HG02852 (cell line): Measurements from ENCODE around the gene NUDT17.
"Not testable (repeated sequence)": the region's sequence is repeated elsewhere in the genome, so short reads cannot be mapped to it uniquely, and the experiment has no call there.

Experiments used
- ATAC-seq: cut with Tn5 transposase; IDR thresholded peaks from one replicate; pipeline ENCODE4 v1.9.1; 2021; ENCODE audit warnings: mild to moderate bottlenecking, moderate library complexity; ENCODE audit not compliant: unreplicated experiment

Gene NUDT17, protein sequence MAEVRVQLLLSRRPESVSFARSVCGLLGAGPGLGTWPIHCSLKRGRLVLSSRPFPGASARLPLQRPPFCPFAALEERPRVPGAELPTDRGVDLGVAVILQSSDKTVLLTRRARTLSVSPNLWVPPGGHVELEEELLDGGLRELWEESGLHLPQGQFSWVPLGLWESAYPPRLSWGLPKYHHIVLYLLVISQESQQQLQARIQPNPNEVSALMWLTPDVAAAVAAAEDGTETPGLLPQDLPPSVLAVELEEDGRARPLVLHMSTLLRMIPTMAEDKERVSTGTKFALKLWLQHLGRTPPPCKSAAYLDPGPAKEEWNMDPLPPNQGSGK

DNA sequence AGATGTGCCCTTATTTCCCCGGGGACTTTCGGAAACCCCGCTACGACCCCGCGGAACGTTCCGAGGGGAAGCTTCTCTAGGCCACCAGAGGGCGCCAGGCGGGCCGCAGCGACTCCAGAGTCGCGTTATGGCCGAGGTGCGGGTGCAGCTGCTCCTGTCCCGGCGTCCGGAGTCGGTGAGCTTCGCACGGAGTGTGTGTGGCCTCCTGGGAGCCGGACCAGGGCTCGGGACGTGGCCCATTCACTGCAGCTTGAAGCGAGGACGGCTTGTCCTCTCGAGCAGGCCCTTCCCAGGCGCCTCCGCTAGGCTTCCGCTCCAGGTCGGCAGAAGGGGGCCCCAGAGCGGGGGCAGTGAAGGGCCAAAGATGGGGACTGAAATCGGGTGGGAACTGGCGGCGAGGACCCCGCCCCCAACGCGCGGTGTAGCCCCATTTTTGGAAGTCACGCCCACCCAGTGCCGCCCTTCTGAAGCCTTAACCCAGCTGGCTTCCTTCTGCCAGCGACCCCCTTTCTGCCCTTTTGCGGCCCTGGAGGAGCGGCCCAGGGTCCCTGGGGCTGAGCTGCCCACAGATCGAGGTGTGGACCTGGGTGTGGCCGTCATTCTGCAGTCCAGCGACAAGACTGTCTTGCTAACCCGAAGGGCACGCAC is at the start of gene NUDT17:
Gene NUDT17, plus strand, starts transcription at position 117 of the 648 bp plus-strand sequence. Its CDS starts 11 bp downstream, at position 128.
- peak; percentile 57 for ATAC-seq

DNA sequence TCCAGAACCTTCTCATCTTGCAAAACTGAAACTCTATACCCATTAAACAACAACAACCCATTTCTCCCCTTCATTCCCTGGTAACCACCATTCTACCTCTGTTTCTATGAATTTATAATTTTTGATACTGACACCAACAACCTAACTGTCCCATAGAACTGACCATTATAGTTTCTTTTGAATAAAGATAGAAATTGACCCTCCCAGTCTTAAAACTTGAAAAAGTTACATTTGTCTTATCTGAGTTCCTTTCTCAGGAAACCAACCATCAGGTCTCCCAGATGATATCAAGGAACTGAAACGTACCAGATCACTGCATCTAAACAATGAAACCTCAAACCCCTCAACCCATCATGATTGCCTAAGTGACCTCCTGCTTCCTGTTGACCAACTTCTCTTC is 48.7 kb upstream of the NUDT17 start:
- no peak for ATAC-seq

DNA sequence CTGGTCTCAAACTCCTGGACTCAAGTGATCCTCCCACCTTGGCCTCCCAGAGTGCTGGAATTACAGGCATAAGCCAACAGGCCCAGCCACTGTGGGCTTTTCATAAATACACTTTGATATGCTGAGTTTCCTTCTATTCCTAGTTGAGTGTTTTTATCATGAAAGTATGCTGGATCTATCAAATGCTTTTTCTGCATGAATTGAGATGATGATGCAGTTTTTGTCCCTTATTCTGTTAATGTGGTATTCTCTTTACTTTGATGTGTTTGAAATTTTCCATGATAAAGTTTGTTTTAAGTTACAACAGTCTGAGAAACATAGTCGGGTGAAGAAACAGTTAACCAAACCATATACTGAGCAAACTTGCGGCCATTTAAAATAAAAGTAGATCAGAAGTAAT is 45.6 kb upstream of the NUDT17 start:
- no peak for ATAC-seq

DNA sequence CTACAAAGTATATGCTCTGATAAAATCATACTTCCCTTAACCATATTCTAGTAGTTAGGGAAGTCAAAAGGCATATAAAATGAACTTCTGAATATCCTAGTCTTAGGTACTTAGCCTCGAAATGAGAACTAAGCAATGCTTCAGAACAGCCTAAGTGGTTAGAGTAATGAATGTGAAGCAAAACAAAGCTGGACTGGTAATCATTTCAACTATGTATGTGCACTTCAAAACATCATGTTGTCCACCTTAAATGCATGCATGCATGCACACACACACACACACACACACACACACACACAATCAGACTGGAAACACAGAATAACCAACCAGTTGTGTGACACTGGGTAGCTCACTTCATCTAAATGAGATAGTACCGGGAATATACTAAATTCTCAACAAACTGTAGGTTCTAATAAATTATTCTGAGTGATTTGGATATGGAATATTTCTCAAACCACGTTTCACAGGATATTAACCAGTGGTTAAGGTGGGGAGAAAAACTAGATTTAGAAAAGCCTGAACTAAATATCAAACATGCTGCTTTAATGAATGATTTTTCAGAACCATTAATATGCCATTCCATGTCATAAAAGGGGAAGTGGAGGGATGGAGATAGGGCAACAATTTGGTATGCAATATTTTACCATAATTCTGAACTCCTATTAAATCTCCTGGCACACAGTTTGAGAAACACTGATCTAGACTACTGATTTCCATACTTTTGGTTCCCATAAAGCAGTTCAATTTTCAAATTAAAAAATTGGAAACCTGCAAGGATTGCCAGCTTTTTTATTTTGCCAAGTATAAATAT is 41.0 kb upstream of the NUDT17 start:
- no peak for ATAC-seq

DNA sequence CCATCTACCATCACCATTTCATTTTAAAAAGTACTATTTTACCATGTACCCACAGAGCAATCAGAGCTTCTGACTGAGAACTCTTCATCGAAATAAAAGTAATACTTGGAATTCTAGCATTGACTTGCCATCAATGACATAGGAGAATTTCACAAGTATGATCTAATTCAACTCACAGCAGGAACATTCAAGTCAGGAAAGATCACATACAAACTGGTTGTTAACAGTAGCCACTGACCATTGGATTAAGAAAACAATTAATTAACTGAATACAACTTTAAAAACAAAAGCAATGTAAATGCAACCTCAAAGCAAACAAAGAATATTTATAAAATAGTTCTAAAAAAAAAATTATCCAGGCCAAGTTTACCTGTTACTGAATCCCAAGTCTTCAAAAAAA is 40.4 kb upstream of the NUDT17 start:
- ATAC-seq = no peak

DNA sequence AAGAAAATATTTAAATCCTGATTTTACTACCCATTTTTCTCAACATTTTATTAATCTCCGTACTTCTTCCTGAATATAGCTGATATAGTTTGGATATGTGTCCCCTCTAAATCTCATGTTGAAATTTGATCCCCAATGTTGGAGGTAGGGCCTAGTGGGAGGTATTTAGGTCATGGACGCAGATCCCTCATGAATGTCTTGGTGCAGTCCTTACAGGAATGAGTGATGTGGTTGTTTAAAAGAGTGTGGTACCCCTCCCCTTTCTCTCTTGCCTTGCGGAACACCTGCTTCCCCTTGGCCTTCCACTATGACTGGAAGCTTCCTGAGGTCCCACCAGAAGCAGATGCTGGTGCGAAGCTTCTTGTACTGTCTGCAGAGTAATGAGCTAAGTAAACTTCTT is 39.0 kb upstream of the NUDT17 start:
- no peak for ATAC-seq

DNA sequence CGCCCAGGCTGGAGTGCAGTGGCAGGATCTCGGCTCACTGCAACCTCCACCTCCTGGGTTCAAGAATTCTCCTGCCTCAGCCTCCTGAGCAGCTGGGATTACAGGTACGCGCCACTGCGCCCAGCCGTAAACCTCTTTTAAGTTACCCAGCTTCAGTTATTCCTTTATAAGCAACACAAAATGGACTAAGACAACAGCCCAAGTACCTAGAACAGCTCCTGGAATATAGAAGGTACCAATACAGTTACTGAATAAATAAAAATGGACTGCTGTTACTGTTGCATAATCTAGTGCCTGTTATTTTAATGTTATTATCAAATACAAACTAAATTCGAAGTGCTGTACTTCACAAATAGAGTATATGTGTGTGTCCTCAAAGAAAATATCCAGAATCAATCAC is 38.6 kb upstream of the NUDT17 start:
- no peak for ATAC-seq

DNA sequence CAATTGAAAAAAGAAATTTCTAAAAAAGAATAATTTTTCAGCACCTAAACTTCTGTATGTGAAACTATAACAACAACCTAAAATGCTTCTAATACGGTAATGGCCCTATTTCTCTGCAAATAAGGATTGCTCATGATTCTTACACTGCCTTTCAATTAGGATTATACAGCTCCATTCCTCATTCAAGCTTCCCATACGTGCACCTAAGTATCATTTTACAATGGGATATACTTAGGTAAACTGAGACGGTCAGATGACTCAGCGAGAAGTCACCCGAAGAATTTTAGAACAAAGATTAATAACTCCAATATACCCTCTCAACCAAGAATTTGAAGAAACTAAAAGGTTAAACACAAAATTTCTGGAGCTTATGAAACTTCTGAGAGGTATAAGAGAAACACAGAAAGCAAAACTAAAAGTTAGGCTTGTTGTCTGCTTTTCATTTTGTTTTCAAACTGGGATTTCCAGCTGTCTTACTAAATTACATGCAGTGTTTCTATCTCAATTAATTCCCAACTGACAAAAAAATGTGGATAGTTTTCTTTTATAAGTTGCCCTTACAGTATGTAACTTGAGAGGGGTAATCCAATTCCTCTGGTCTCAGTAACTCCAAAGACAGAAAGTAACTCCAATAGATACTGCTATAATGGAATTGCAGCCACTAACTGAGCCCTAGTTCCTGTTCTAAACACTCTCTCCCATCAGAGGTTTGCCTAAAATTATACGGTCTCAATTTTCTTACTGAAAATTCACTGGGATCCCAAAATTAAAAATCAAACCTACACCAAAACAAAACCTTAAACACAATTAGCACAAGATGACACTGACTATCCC is 32.2 kb upstream of the NUDT17 start:
- not testable (repeated sequence) for ATAC-seq

DNA sequence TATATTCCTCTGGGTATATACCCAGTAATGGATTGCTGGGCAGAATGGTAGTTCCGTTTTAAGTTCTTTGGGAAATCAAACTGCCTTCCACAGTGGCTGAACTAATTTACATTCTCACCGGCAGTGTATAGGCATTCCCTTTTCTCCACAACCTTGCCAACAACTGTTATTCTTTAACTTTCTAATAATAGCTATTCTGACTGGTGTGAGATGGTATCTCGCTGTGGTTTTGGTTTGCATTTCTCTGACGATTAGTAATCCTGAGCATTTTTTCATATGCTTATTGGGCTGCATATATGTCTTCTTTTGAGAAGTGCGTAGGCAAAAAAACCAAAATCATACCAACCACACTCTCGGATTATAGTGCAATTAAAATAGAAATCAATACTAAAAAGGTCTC is 27.3 kb upstream of the NUDT17 start:
- not testable (repeated sequence) for ATAC-seq

DNA sequence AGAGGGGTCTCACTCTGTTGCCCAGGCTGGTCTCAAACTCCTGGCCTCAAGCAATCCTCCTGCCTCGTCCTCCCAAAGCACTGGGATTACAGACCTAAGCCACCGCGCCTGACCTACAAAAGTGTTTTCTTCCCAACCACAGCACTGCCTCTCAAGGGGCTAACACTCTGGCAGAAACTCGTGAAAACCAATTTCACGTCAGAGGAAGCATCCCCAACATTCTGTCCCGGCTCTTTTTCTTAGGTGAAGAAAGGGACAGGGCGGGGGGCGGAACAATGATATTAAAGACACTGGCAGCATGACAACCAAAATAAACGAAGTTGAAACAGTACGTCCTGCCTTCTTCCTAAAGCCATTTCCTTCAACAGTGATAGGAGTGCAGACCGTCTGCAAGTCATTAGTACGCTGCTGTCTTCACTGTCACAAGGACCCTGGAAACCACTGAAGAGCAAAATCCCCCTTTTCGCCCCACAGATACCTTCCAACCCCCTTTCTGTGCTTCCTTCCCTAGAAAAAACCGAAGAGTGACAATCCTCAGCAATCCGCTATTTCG is 22.6 kb upstream of the NUDT17 start:
- ATAC-seq = not testable (repeated sequence)

DNA sequence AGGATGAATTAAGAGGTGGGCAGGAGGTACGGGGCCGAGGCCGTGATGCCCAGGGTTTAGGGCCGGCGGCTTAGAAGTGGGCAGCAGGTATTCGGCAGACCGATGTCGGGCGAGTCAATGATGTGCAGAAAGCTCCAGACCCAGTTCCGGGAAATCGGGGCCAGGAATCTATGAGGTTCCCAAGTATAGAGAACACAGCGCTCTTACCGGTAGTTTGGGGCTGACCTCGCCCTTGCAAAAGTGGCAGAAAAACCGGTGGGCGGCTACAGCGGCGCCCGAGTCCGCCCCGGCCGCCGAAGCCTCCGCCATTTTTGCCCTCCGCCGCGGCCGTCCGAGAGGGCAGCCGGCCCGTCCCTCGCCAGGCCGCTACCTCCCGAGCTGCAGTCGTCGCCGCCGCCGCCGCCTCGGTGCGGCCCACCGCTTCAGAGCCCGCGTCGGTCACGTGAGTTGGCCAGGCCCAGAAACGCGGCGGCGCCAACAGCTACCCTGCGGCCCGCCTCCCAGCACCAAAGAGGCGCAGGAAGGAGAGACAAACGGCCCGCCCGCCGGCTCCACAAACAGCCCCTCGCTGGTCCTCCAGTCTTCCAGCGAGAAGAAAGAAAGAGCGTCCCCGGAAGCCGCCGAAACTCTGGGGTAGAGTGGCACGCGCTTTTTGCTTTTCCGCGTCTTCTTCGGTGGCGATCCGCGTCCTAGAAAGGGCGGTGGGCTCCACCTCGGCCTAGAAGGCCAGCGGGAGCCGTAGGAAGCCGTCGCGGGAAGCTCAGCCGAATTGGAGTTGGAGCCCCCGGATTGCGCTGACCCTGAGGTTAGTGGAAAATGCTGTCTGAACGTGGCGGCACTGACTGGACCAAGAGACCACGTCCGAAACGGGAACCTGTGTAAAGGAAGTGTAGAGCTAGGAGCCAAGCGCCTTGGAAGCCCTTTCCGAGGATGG is 21.6 kb upstream of the NUDT17 start, which contains the start of the genes POLR3C and RNF115:
Gene POLR3C, plus strand, starts transcription at position 636 of the 934 bp plus-strand sequence. CDS start 1,577 bp downstream, outside the sequence.
Gene RNF115, minus strand, starts transcription at position 531 of the 934 bp plus-strand sequence. Its CDS starts 222 bp downstream, at position 309.
- ATAC-seq = peak; percentile 82

DNA sequence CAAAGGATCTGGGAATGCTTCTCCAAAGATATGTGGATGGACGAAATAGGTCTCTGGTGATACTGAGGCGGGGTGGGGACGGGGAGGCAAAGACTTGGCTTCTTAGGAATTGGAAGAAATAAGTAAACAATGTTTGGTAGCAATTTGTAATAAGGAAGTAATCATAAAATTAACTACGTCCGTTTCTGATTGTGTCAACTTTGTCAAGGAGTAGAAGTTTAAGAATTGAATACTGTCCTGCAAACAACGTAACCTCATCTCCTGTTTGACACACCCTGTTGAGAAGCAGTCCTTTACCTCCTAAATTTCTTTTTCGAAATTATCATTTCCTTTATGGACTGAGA is 21.0 kb upstream of the NUDT17 start:
- no peak for ATAC-seq

DNA sequence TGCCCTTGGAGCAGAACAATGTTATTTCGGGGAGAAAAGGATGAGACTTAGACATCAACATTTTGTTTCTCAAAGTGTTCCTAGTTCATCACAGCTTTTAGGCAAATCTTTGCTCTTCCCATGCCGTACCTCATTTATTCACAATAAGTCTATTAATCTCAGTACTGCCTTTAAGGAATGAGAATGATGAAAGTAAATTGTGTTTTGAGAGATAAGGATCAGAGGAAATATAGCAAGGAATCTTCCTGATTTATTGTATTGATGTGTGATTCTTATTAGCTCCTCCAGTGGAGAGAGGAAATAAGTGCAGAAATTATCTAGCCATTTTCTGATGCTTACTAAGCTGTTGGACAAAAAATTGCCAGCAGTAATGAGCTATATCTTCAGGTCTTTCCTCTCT is 19.4 kb upstream of the NUDT17 start:
- ATAC-seq = no peak

DNA sequence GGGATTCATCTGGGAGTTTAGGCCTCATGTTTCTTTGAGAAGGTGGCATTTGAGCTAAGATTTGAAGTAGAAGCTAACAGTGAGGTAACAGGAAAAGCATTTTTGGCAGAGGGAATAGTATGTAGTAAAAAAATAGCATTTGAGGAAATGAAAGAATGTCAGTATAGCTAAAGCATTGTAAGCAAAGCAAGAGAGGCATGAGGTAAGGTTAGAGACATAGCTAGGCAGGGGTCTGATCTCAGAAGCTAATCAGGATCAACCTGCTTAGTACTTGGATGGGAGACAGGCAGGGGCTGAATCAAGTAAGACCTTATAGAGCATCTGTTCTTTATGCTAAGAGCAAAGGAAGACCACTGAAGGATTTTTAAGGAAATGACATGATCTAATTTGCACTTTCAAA is 17.5 kb upstream of the NUDT17 start:
- ATAC-seq = no peak

DNA sequence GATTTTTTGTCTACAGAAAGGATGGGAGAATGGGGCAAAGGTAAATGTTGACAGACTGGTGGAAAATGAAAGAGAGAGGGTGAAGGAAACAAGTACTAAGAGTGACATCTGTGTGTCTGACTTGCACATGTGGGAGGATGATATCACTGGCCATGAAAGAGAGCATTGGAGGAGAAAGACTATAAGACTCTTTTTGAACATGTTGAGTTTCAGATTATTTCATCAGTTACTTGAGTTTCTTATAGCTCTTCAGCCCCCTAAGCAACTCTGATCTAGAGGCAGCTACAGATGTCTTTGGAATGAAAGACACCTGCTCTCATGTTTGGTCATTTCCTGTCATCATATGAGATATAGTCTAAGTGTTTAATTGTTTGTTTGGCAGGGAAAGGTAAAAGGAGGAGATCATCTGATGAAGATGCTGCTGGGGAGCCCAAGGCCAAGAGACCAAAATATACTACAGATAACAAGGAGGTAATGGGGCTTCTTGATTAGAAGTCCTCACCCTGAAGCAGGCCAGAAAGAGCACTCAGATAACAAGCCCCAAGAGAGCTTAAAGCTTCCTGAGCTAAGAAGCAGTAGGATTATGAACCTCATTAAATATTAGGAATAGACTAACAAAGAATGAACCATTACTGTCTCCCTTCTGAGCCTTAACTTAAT is 16.9 kb upstream of the NUDT17 start:
- no peak for ATAC-seq

DNA sequence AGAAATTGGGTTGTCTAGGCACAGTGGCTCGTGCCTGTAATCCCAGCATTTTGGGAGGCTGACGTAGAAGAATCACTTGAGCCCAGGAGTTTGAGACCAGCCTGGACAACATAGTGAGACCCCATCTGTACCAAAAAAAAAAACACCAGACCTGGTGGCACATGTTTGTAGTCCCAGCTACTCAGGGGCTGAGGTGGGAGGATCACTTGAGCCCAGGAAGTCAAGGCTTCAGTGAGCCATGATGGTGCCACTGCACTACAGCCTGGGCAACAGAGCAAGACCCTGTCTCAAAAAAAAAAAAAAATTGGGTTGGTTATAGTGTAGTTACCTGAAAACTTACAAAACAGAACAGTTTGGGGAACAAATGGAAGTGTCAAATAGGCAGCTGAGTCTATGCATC is 14.6 kb upstream of the NUDT17 start:
- ATAC-seq = not testable (repeated sequence)

DNA sequence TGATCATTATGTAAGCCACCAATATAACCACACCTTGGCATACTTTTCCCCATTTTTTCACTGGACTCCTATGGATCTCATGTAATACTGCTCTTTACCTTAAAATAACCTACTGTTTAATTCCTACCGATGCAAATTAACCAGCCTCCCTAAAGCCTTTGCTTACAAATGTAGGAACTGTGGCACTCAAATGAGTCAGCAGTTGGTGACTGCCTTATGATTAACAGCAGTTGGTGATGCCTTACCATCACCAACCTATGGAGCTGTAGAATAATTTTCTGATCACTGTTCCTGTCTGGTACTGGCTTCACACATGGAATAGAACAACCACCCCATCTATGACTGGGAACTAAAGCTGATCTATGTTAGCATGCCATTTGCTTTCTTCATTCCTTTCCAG is 7.8 kb upstream of the NUDT17 start:
- ATAC-seq = no peak

DNA sequence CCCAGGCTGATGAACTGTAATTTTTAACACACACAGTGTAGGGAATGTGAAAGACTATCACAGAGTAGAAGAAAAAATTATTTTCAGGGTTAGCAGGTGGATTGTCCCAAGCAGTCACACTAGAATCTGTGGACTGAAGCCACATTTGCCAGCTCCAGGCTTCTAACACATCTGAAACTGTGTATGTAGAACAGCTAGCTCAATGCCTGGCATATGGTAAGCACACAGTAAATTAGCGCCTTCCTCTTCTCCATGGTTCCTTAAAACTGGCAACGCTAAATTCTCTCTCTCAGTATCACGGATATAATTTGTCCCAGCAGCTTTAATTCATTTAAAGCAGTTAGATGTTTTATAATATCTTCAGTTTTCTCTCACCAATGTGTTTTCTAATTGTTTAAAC is 2.4 kb upstream of the NUDT17 start:
- ATAC-seq = no peak

DNA sequence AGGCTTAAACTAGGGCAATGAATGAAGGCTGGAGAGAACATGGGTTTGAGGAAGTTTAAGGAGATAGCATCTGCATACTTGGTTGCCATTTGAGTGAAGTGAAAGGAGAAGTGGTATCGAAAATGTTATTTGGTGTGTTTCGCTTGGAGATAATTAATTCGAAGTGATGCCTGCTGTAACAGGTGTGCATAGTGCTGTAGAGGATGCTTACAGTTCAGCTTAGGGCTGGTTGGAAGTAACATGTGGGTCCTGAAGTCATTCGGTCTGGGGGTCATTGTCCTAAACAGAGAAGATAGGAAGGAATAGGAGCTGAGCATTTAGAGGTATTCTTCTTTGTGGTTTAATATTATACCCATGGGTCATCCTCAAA is 301 bp upstream of the NUDT17 start:
- peak; percentile 73 for ATAC-seq
